Adrenal gland (tissue), 12 donors: ENCODE data around the gene RCL1. TPM values are rescaled to one million over a fixed set of nuclear protein-coding genes. Genes with fewer than 3 reads are reported as not detected.

Experiments used
- DNase-seq, 7 donors: peaks; one replicate each; pipeline ENCODE4 v3.0.0-alpha.2; 2019 to 2020
- H3K27ac ChIP-seq, 5 donors: fragments of 200-600 bp; sonication (generic) in 4 of 5; 1 replicate in 3 of 5; 2 replicates in 2 of 5; pipeline versions ENCODE4 v1.5.1 to v1.8.0; 2016 to 2020; ENCODE audit warnings: mild to moderate bottlenecking in 1 of 5
- H3K27me3 ChIP-seq: fragments of 200-600 bp; 2 replicates; pipeline ENCODE4 v1.8.0; 2021
- H3K36me3 ChIP-seq, 2 donors: fragments of 200-600 bp; replicated peaks in 1 of 2; 1 replicate in 1 of 2; 2 replicates in 1 of 2; pipeline versions ENCODE4 v1.5.1 to v1.8.0; 2018 to 2022
- H3K4me1 ChIP-seq, 2 donors: fragments of 200-600 bp; replicated peaks in 1 of 2; 1 replicate in 1 of 2; 2 replicates in 1 of 2; pipeline versions ENCODE4 v1.5.1 to v1.8.0; 2018 to 2021
- H3K4me3 ChIP-seq, 4 donors: fragments of 200-600 bp; sonication (generic) in 3 of 4; one replicate each; pipeline ENCODE4 v1.5.1; 2016 to 2018
- H3K9me3 ChIP-seq, 3 donors: fragments of 200-600 bp; sonication (generic) in 1 of 3; replicated peaks in 1 of 3; 1 replicate in 2 of 3; 2 replicates in 1 of 3; pipeline versions ENCODE4 v1.5.1 to v1.8.0; 2016 to 2021
- CTCF ChIP-seq, 6 experiments: fragments of 450-650 bp in 4 of 6; fragments of 200-600 bp in 2 of 6; sonication (generic) in 1 of 6; IDR thresholded peaks; 1 replicate in 5 of 6; 2 replicates in 1 of 6; pipeline versions ENCODE4 v1.5.1 to v1.8.0; 2016 to 2021; ENCODE audit warnings: antibody characterized with exemption in 6 of 6, mild to moderate bottlenecking in 2 of 6, moderate library complexity in 1 of 6
- POLR2A ChIP-seq, 2 donors: fragments of 450-650 bp; IDR thresholded peaks; one replicate each; pipeline ENCODE4 v1.6.1; 2017; ENCODE audit warnings: antibody characterized with exemption in 2 of 2, mild to moderate bottlenecking in 2 of 2, moderate library complexity in 1 of 2
- WGBS, 4 donors: extraction: QIAGEN DNeasy Blood & Tissue Kit in 2 of 4; methylation state at CpG; one replicate each; pipeline versions ENCODE4 v1.1.5 to v1.1.7; 2013 to 2017; 5-methylcytosine and 5-hydroxymethylcytosine counted together
- intact Hi-C, 2 donors: fragments of 100-400 bp; cut with DNase I; formaldehyde crosslinking; loops; one replicate each; pipeline versions ENCODE4 v1.14.1 to v1.15.0; 2022 to 2023
- polyA plus RNA-seq, 3 donors: library from polyadenylated mRNA; stranded (reverse); fragments of 200-250 nt in 2 of 3; fragments of 350-450 nt in 1 of 3; fragmentation: Illumina TruSeq in 1 of 3; extraction: RNeasy Lipid Tissue Mini Kit (QIAGEN cat#74804) in 1 of 3; gene quantifications; one replicate each; pipeline ENCODE4 v1.2.3, GENCODE V29; 2013 to 2014
- total RNA-seq, 9 donors: library from RNA; depleted of rRNA in 4 of 9; stranded (reverse); fragments of >200 nt in 4 of 9; fragments of 120-200 nt in 1 of 9; fragmentation: NEBNext Ultra II Directional in 1 of 9; extraction: Animal tissue kit (Norgen Biotek cat#: 25700) in 1 of 9; gene quantifications; one replicate each; pipeline versions ENCODE4 v1.1.0 to v1.2.4, GENCODE V29; 2013 to 2023
- donor health status: healthy with polysubstance abuse.
- donor health status: Bipolar disorder and iron deficiency.
- donor health status: DM: yes; HTN: yes; CAD: no.
- donor health status: DM: no; HTN: no; CAD: no.
- donor health status: DM: no; HTN: no; CAD: no.
- donor health status: DM: yes; HTN: yes; CAD: no.

Gene RCL1
- total and polyA plus RNA-seq, 12 donors = 15.4 to 33.4 (median 22.6) TPM

DNA sequence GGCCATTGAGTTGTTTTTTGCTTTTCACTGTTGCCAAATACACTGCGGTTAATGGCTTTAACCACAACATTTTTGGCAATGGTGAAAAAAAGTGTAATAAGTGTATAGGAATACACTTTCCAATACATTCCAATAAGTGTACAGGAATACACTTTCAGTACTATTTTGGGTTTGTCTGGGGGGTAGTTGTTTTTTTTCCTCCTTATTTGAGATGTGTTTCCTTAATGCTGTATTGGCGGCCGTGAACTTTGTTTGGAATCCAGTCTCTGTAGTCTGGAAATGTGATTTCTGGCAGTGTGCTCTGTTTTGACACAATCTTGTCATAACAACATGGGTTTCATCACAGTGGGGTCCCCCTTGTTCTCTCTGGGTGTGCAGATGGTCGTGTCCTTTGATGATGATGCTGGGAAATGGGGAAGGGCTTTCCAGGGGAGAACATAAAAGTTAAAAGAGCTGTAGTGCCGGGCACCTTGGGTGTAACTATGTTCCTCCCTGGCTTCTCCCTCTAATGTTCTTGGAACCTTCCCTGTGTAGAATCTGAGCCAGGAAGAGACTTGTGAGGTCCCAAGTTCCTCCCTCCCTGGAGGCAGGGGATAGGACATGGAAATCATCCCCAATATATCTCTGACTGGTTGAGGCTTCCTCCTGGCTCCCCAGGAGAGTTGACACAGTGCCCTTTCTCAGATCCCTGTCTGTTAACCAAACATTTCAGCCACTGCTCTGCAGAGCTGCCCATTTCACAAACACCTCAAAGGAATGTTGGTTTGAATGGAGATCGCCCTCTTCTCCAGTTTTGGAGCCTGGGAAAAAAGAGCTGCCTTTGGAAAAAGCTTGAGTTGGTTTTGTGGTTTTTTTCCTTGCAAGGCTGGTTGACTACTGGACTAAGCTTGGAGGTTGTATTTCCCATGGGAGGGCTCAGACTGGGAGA, 44.8 kb downstream of the RCL1 start:
- H3K9me3 ChIP-seq = no peaks in the 10 kb centered on the region
- H3K4me3 ChIP-seq = no peak overlapping the region
- no peak overlapping the region for H3K27ac ChIP-seq
- intact Hi-C loops = no loop called here
- H3K27me3 ChIP-seq = no peaks in the 10 kb centered on the region
- H3K4me1 ChIP-seq = peaks cover 7 to 18% of the 10 kb centered on the region in 2 donors
- WGBS, 4 donors = 77 to 85% (median 83%) methylated on average over 6 of the region's 6 CpGs
- TF ChIP-seq CTCF (IDR thresholded peaks at IDR 0.05) = no peak
- TF ChIP-seq POLR2A (IDR thresholded peaks at IDR 0.05) = no peak
- H3K36me3 ChIP-seq = peaks cover 0 to 4% of the 10 kb centered on the region in 2 donors
- no peak for DNase-seq

GRCh38 chr9:4838189-4838546, 45.4 kb downstream of the RCL1 start:
- DNase-seq = no peak

DNA sequence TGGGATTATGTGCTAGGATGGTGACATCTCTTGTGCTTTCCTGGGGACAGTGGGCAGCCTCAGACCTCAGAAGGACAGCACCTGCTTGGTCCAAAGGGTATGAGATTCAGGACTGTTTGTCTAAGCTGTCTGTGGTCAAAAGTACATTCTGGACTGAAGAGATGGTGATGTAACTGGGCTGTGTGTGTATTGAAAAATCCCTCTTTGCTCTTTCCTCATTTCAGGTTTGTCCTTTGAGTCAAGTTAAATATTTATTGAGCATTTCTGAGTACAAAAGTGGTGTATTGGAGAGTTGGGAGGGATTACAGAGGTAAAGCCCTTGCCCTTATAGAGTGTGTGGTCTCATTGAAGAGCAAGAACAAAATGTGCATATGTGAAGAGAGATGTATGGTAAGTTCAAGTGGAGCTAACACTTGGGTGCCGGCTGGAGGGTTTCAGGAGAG, 46.7 kb downstream of the RCL1 start:
- TF ChIP-seq CTCF (IDR thresholded peaks at IDR 0.05) = no peak
- no peak for TF ChIP-seq POLR2A (IDR thresholded peaks at IDR 0.05)
- no peak overlapping the region for H3K27ac ChIP-seq
- peaks cover 0 to 7% of the 10 kb centered on the region in 2 donors for H3K36me3 ChIP-seq
- intact Hi-C loops = no loop called here
- 94 to 100% (median 100%) methylated on average over 1 of the region's 1 CpG for WGBS, 4 donors
- peaks cover 0 to 2% of the 10 kb centered on the region in 2 donors for H3K4me1 ChIP-seq
- H3K9me3 ChIP-seq = no peaks in the 10 kb centered on the region
- DNase-seq = no peak
- H3K27me3 ChIP-seq = no peaks in the 10 kb centered on the region
- H3K4me3 ChIP-seq = no peak overlapping the region

More at GRCh38 chr9:4838189-4838546, 45.4 kb downstream of the RCL1 start:
- Histone ChIP-seq H3K9me3 (no peaks in the 10 kb centered on the region), H3K27ac (no peak overlapping the region), H3K27me3 (no peaks in the 10 kb centered on the region), H3K4me1 (peaks cover 7 to 15% of the 10 kb centered on the region in 2 donors), H3K4me3 (no peak overlapping the region), H3K36me3 (peaks cover 0 to 4% of the 10 kb centered on the region in 2 donors)
- WGBS, 4 donors = 56 to 63% (median 58%) methylated on average over 3 of the region's 3 CpGs
- TF ChIP-seq POLR2A (IDR thresholded peaks at IDR 0.05) (no peak), CTCF (IDR thresholded peaks at IDR 0.05) (no peak)
- intact Hi-C loops = no loop called here

DNA sequence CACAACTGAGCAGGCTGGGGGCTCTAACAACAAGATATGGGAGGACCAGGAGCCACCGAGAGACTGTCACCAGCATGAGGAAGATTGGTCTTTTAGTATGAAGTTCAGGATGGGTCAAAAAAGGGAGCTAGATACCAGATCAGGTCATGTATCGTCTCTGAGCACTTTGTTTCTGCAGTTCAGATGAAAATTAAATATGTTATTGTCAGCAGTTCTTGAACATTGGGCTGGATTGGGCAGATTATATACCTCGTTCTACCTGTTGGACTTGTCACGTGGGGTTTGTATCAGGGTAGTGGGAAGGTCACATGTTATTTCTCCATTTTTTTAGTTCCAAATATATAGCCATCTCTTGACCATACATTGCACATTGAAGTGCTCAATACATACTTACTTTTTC, 47.3 kb downstream of the RCL1 start:
- intact Hi-C loops = loop anchor here in 1 of 2 donors (5.0 kb wide), 1 partner anchor 248 kb away; no protein-coding TSS in a partner anchor
- 93 to 98% (median 95%) methylated on average over 4 of the region's 4 CpGs for WGBS, 4 donors
- peaks cover 0 to 11% of the 10 kb centered on the region in 2 donors for H3K36me3 ChIP-seq
- H3K4me1 ChIP-seq = no peaks in the 10 kb centered on the region
- H3K27me3 ChIP-seq = no peaks in the 10 kb centered on the region
- TF ChIP-seq POLR2A (IDR thresholded peaks at IDR 0.05) (no peak), CTCF (IDR thresholded peaks at IDR 0.05) (no peak)
- no peak overlapping the region for H3K4me3 ChIP-seq
- no peak overlapping the region for H3K27ac ChIP-seq
- no peaks in the 10 kb centered on the region for H3K9me3 ChIP-seq
- DNase-seq = no peak
